Activated T-helper 2 cell treated with anti-CD3 and anti-CD28 coated beads, Interferon-gamma antibody, Interleukin-2, Interleukin-4, amounts not matched to agents 10 μg/mL and 5 μg/mL and 100 μg/mL, durations not matched to agents 14 hours and 24 hours and 36 hours (primary cell): ENCODE measurements around the gene DENND4B. TPM values are rescaled to one million over a fixed set of nuclear protein-coding genes. Genes with fewer than 3 reads are reported as not detected.
"Not testable (repeated sequence)": the region's sequence is repeated elsewhere in the genome, so short reads cannot be mapped to it uniquely, and the experiment has no call there.

Experiments
- DNase-seq: peaks from one replicate; pipeline ENCODE4 v3.0.0; 2021; ENCODE audit warnings: low spot score
- H3K27ac Mint-ChIP-seq: one replicate; pipeline ENCODE4 v1.8.0; 2021; ENCODE audit warnings: mixed read lengths
- H3K27me3 Mint-ChIP-seq: one replicate; pipeline ENCODE4 v1.8.0; 2021; ENCODE audit warnings: low read depth, mixed read lengths
- H3K36me3 Mint-ChIP-seq: one replicate; pipeline ENCODE4 v1.8.0; 2021; ENCODE audit warnings: low read depth, mixed read lengths
- H3K4me1 Mint-ChIP-seq: one replicate; pipeline ENCODE4 v1.8.0; 2021; ENCODE audit warnings: low read depth, mixed read lengths
- H3K4me3 Mint-ChIP-seq: one replicate; pipeline ENCODE4 v1.8.0; 2021; ENCODE audit warnings: low read depth, mild to moderate bottlenecking, moderate library complexity, mixed read lengths
- H3K9me3 Mint-ChIP-seq: one replicate; pipeline ENCODE4 v1.8.0; 2021; ENCODE audit warnings: mixed read lengths
- intact Hi-C: fragments of 100-400 bp; cut with micrococcal nuclease; formaldehyde crosslinking; loops from one replicate; pipeline ENCODE4 v1.15.1; 2023
- total RNA-seq: library from RNA; stranded (reverse); gene quantifications from 2 replicates; pipeline ENCODE4 v1.2.3, GENCODE V29; 2022

DENND4B gene
- total RNA-seq, 1 donor from 2014 or later: 124 TPM

- DNase-seq, intact Hi-C loops, H3K27me3 Mint-ChIP-seq, H3K9me3 Mint-ChIP-seq, H3K4me3 Mint-ChIP-seq, H3K36me3 Mint-ChIP-seq, H3K27ac Mint-ChIP-seq: not testable (repeated sequence)
- peaks cover 29% of the 10 kb centered on the region for H3K4me1 Mint-ChIP-seq
These were observed 35.2 kb upstream of the DENND4B start for GRCh38 chr1:153981735-153982134.

- Mint-ChIP-seq H3K4me3 (peak overlapping the region; percentile 97), H3K36me3 (peaks cover 29% of the 10 kb centered on the region), H3K4me1 (peaks cover 22% of the 10 kb centered on the region)
- H3K9me3 Mint-ChIP-seq, H3K27ac Mint-ChIP-seq, H3K27me3 Mint-ChIP-seq, DNase-seq: not testable (repeated sequence)
- intact Hi-C loops: loop anchor here (2.0 kb wide), 1 partner anchor 32 kb away; the partner anchor contains the start of gene DENND4B
These were observed 32.6 kb upstream of the DENND4B start for GRCh38 chr1:153979091-153979490.

DNA sequence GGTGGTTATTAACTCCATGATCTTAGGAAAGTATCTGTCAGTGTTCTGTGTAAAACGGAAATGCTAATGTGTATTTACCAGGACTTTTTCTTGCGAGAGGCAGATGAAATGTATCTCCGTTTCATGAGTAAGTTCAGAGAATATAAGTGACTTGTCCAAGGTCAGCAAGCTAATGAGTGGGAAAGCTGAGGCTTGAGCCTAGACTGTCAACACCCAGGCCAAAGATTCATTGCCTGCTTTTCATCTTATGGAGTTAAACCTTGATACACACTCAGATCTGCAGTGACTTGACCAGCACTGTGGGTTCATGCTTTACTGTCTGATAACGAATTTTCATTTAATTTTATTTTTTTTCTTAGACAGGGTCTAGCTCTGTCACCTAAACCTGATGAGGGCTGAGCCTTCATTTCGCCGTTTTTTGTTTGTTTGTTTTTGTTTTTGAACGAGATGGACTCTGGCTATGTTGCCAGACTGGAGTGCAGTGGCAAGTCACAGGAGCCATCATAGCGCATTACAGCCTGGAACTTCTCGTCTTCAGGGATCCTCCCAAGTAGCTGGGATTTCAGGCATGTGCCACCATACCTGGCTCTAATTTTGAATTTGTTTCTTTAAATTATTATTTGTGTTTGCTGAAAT is 31.9 kb upstream of the DENND4B start:
- Mint-ChIP-seq H3K27me3 (no peaks in the 10 kb centered on the region), H3K27ac (peak overlapping the region; percentile 89), H3K4me1 (peaks cover 24% of the 10 kb centered on the region), H3K4me3 (peak overlapping the region; percentile 97), H3K9me3 (no peaks in the 10 kb centered on the region), H3K36me3 (peaks cover 36% of the 10 kb centered on the region)
- DNase-seq: no peak
- intact Hi-C loops: loop anchor here (2.0 kb wide), 1 partner anchor 32 kb away; the partner anchor contains the start of gene DENND4B

GRCh38 chr1:153977250-153978240 is 31.0 kb upstream of the DENND4B start, which contains the start of gene JTB:
JTB (minus strand) TSS chr1:153977674; CDS start chr1:153977252, 422 bp downstream.
- Mint-ChIP-seq H3K27me3 (no peaks in the 10 kb centered on the region), H3K4me1 (peaks cover 27% of the 10 kb centered on the region), H3K9me3 (no peaks in the 10 kb centered on the region), H3K4me3 (peak within 1 kb of the TSS; percentile 97), H3K27ac (peak within 1 kb of the TSS; percentile 97), H3K36me3 (peaks cover 43% of the 10 kb centered on the region)
- DNase-seq: peak; percentile 78
- intact Hi-C loops: loop anchor here (1.0 to 2.0 kb wide), 5 partner anchors 10 to 194 kb away; partner anchors contain the start of genes CREB3L4, DENND4B, RPS27 and SLC39A1

- Mint-ChIP-seq H3K27me3 (no peaks in the 10 kb centered on the region), H3K9me3 (no peaks in the 10 kb centered on the region), H3K4me1 (peaks cover 34% of the 10 kb centered on the region), H3K4me3 (peak overlapping the region; percentile 97), H3K36me3 (peaks cover 48% of the 10 kb centered on the region), H3K27ac (peak overlapping the region; percentile 97)
- no peak for DNase-seq
- intact Hi-C loops: loop anchor here (1.0 to 2.0 kb wide), 4 partner anchors 10 to 194 kb away; partner anchors contain the start of genes CREB3L4, RPS27 and SLC39A1
These were observed 30.3 kb upstream of the DENND4B start for GRCh38 chr1:153976819-153977249.

DNA sequence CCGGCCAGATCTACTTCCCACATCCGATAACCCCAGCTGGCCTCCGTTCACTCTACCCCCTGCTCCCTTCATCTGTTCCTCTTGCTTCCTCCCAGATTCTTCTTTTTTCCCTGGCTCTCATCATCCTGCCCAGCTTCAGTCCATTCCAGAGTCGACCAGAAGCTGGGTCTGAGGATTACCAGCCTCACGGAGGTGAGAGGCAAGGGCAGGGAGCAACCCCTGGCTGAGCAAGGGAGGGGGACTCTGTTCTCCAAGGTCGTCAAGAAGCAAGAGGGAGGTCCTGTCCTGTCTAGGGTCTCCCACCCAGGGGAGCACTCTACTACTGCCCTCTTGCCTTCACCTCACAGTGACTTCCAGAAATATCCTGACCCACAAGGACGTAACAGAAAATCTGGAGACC is 27.0 kb upstream of the DENND4B start:
- Mint-ChIP-seq H3K27ac (no peak overlapping the region), H3K27me3 (no peaks in the 10 kb centered on the region), H3K9me3 (no peaks in the 10 kb centered on the region), H3K4me3 (no peak overlapping the region), H3K36me3 (peaks cover 48% of the 10 kb centered on the region), H3K4me1 (peaks cover 39% of the 10 kb centered on the region)
- no peak for DNase-seq
- intact Hi-C loops: no loop called here

- intact Hi-C loops: no loop called here
- no peak for DNase-seq
- Mint-ChIP-seq H3K27ac (no peak overlapping the region), H3K4me3 (no peak overlapping the region), H3K4me1 (peaks cover 39% of the 10 kb centered on the region), H3K36me3 (peaks cover 48% of the 10 kb centered on the region), H3K27me3 (no peaks in the 10 kb centered on the region), H3K9me3 (no peaks in the 10 kb centered on the region)
These were observed 26.6 kb upstream of the DENND4B start for GRCh38 chr1:153973071-153973470.

GRCh38 chr1:153970346-153970745 is 23.8 kb upstream of the DENND4B start:
- no peak overlapping the region for H3K4me3 Mint-ChIP-seq
- H3K27ac Mint-ChIP-seq: no peak overlapping the region
- no peaks in the 10 kb centered on the region for H3K27me3 Mint-ChIP-seq
- no peak for DNase-seq
- H3K4me1 Mint-ChIP-seq: peaks cover 43% of the 10 kb centered on the region
- intact Hi-C loops: no loop called here
- peaks cover 43% of the 10 kb centered on the region for H3K36me3 Mint-ChIP-seq
- no peaks in the 10 kb centered on the region for H3K9me3 Mint-ChIP-seq

GRCh38 chr1:153968972-153969371 is 22.5 kb upstream of the DENND4B start:
- intact Hi-C loops: loop anchor here (10.0 kb wide), 1 partner anchor 424 kb away; the partner anchor contains the start of genes S100A3, S100A4 and S100A5
- Mint-ChIP-seq H3K9me3 (no peaks in the 10 kb centered on the region), H3K4me1 (peaks cover 44% of the 10 kb centered on the region), H3K27me3 (no peaks in the 10 kb centered on the region), H3K4me3 (peak overlapping the region; percentile 86), H3K27ac (peak overlapping the region; percentile 75), H3K36me3 (peaks cover 31% of the 10 kb centered on the region)
- DNase-seq: no peak

DNA sequence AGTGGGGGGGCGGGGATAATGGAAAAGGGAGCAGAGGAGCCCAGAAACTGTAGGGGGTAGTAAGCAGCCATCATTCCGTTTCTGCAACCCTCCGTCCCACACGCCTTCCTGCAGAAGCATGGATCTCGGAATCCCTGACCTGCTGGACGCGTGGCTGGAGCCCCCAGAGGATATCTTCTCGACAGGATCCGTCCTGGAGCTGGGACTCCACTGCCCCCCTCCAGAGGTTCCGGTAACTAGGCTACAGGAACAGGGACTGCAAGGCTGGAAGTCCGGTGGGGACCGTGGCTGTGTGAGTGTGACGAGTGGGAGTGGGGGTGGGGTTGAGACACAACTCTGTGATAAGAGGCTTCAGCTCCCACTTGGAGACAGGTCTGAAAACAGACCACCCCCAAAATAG is 21.9 kb upstream of the DENND4B start:
- H3K4me1 Mint-ChIP-seq: peaks cover 47% of the 10 kb centered on the region
- intact Hi-C loops: loop anchor here (10.0 kb wide), 1 partner anchor 424 kb away; the partner anchor contains the start of genes S100A3, S100A4 and S100A5
- H3K27ac Mint-ChIP-seq: peak overlapping the region; percentile 98
- no peaks in the 10 kb centered on the region for H3K9me3 Mint-ChIP-seq
- H3K36me3 Mint-ChIP-seq: peaks cover 25% of the 10 kb centered on the region
- no peaks in the 10 kb centered on the region for H3K27me3 Mint-ChIP-seq
- DNase-seq: no peak
- H3K4me3 Mint-ChIP-seq: peak overlapping the region; percentile 86

- peaks cover 46% of the 10 kb centered on the region for H3K4me1 Mint-ChIP-seq
These were observed 21.5 kb upstream of the DENND4B start for GRCh38 chr1:153968000-153968363.

More at GRCh38 chr1:153968000-153968363, 21.5 kb upstream of the DENND4B start:
- no peak for DNase-seq
- Mint-ChIP-seq H3K9me3 (no peaks in the 10 kb centered on the region), H3K4me3 (peak overlapping the region; percentile 86), H3K36me3 (peaks cover 21% of the 10 kb centered on the region), H3K27ac (peak overlapping the region; percentile 98), H3K27me3 (no peaks in the 10 kb centered on the region)
- intact Hi-C loops: loop anchor here (1.0 to 10.0 kb wide), 3 partner anchors 9 to 423 kb away; partner anchors contain the start of genes CRTC2, JTB, S100A3 and S100A4
